WERI-Rb-1 (cell line): ENCODE results near the gene EML2.
A peak's percentile ranks its signal among the peaks of the same experiment; 100 is the strongest.

Experiments used
- DNase-seq: peaks from one replicate; pipeline ENCODE4 v3.0.0-alpha.2; 2020
- H3K27ac ChIP-seq: fragments of 250-450 bp; sonication (Bioruptor Pico); 2 replicates; pipeline ENCODE4 v1.5.1; 2020; ENCODE audit warnings: mild to moderate bottlenecking, moderate library complexity
- H3K27me3 ChIP-seq: fragments of 250-450 bp; sonication (Bioruptor Pico); 2 replicates; pipeline ENCODE4 v1.5.1; 2021; ENCODE audit warnings: mild to moderate bottlenecking, low read depth, moderate library complexity; ENCODE audit not compliant: insufficient read depth, severe bottlenecking
- H3K36me3 ChIP-seq: fragments of 250-450 bp; sonication (Bioruptor Pico); 2 replicates; pipeline ENCODE4 v1.5.1; 2020; ENCODE audit warnings: mild to moderate bottlenecking, moderate library complexity
- H3K4me3 ChIP-seq: 2 replicates; pipeline ENCODE4 v1.5.1; 2011; ENCODE audit warnings: low read depth, mild to moderate bottlenecking, control low read depth, low read length
- H3K9me3 ChIP-seq: fragments of 250-450 bp; sonication (Bioruptor Pico); 2 replicates; pipeline ENCODE4 v1.5.1; 2021; ENCODE audit warnings: mild to moderate bottlenecking, moderate library complexity; ENCODE audit not compliant: severe bottlenecking
- TF ChIP-seq, protein P1 (sequence below): IDR thresholded peaks from 2 replicates; pipeline ENCODE4 v1.5.1; 2011; ENCODE audit warnings: low read depth, mild to moderate bottlenecking, control low read depth, inconsistent platforms, low read length

Gene EML2

DNA sequence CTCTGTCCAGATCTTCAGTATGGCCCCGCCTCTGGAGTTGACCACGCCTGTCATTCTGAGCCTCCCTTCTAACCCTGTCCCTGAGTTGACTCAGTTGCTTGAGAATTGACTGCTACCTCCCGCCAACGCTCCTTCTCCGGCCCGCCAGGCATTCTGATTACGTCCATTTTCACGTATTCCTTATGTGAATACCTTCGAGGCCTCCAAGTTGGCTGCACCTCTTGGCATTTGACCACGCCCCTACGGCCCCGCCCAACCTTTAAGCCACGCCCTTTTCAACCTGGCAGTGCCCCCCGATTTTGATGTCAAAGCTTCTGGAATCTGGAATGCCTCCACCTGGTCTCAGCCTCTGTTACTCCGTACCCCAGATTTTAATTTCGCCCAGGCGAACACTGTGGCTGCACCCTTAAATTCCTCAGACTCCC lies 1.7 kb upstream of the EML2 start:
- DNase-seq, result no peak
- H3K9me3 ChIP-seq, result no peaks in the 10 kb centered on the region
- H3K4me3 ChIP-seq, result no peak overlapping the region
- no peak overlapping the region for H3K27ac ChIP-seq
- TF ChIP-seq, protein P1, sequence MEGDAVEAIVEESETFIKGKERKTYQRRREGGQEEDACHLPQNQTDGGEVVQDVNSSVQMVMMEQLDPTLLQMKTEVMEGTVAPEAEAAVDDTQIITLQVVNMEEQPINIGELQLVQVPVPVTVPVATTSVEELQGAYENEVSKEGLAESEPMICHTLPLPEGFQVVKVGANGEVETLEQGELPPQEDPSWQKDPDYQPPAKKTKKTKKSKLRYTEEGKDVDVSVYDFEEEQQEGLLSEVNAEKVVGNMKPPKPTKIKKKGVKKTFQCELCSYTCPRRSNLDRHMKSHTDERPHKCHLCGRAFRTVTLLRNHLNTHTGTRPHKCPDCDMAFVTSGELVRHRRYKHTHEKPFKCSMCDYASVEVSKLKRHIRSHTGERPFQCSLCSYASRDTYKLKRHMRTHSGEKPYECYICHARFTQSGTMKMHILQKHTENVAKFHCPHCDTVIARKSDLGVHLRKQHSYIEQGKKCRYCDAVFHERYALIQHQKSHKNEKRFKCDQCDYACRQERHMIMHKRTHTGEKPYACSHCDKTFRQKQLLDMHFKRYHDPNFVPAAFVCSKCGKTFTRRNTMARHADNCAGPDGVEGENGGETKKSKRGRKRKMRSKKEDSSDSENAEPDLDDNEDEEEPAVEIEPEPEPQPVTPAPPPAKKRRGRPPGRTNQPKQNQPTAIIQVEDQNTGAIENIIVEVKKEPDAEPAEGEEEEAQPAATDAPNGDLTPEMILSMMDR, result no peak
- H3K36me3 ChIP-seq, result no peaks in the 10 kb centered on the region
- H3K27me3 ChIP-seq, result no peaks in the 10 kb centered on the region

DNA sequence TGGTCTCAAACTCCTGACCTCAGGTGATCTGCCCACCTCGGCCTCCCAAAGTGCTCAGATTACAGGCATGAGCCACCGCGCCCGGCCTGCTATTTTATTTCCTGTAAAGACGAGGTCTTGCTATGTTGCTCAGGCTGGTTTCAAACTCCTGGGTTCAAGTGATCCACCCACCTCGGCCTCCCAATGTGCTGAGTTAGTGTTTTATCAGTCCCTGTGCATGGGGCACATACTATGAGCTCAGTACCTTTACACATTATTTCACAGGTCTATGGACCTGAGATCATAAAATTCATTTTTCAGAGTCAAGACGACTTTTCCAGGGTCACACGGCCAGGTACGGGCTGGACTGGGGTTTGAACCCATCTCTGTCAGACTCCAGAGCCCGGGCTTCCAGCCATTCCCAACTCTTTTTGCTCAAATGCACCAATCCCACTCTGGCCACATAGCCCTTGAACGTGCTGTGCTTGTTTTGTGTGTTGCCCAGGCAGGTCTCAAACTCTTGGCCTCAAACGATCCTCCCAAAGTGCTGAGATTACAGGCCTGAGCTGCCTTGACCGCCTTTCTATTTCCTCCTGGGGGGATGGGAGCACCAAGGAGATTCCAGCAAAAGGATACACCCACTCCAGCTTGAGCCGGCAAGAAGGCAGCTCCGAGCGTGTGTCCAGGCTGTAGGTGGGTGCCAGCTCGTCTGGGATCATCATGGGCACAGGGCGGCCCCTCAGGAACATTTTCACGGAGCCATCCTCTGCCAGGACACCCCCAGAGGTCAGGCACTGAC lies 1.1 kb downstream of the EML2 start:
- peak; percentile 83 for DNase-seq
- Histone ChIP-seq H3K4me3 (no peak overlapping the region), H3K9me3 (no peaks in the 10 kb centered on the region), H3K27me3 (no peaks in the 10 kb centered on the region), H3K27ac (no peak overlapping the region), H3K36me3 (no peaks in the 10 kb centered on the region)
- TF ChIP-seq, protein P1, result no peak

- Histone ChIP-seq H3K36me3 (no peaks in the 10 kb centered on the region), H3K27me3 (no peaks in the 10 kb centered on the region), H3K9me3 (no peaks in the 10 kb centered on the region), H3K4me3 (no peak overlapping the region), H3K27ac (no peak overlapping the region)
- TF ChIP-seq, protein P1, result no peak
- no peak for DNase-seq
Measured at GRCh38 chr19:45636902-45637301, 2.3 kb downstream of the EML2 start.

DNA sequence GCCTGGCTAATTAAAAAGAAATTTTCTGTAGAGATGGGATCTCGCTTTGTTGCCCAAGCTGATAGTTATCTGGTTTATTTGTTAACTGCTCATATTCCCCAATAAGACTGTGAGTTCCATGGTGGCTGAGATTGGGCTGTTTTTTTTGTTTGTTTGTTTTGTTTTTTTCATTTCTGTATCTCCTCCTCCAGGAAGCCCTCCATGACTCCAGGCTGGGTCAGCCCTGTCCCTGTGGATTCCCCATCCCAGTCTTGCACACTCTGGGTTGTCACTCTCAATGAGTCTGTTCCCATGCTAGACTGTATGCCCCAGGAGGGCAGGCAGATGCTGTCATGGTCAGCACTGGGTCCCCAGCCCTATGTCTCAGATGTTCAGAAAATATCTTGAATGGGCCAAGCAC lies 2.9 kb downstream of the EML2 start:
- Histone ChIP-seq H3K27ac (no peak overlapping the region), H3K9me3 (no peaks in the 10 kb centered on the region), H3K4me3 (no peak overlapping the region), H3K27me3 (no peaks in the 10 kb centered on the region), H3K36me3 (no peaks in the 10 kb centered on the region)
- TF ChIP-seq, protein P1, result no peak
- no peak for DNase-seq

DNA sequence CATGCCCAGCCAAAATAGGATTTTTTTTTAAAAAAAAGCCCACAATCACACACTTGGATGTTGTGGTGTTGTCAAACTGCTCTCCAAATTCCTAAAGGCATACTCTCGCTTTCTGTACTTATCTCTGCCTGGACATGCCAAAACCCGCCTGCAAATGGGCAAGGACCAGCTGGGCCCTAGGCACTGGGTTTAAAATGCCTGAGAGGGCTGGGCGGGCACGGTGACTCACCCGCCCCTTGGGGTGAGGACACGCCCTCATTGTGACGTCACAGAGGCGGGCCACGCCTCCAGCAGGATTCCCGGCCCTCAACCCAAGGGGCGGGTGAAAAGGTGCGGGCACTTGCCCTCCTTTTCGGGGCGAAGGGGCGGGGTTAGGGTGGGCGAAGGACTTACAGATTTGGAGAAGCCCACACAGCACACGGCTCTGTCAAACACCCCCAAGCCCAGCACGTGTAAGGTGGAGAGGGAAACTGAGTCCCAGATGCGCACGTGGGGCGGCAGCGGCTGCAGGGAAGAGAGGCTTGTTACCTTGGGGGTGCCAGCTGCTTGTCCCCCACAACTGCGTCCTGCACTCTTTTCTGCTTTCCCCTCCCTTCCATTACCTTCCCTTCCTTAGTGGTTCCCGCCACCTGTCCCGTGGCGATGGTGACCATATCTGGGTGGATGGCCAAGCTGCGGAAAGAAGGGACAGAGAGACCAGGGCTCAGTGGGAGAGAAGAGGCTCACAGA lies 6.6 kb downstream of the EML2 start:
- TF ChIP-seq, protein P1, result no peak
- Histone ChIP-seq H3K36me3 (no peaks in the 10 kb centered on the region), H3K9me3 (no peaks in the 10 kb centered on the region), H3K4me3 (no peak overlapping the region), H3K27ac (no peak overlapping the region), H3K27me3 (no peaks in the 10 kb centered on the region)
- peak; percentile 58 for DNase-seq
